C1 segment of cervical spinal cord (tissue), 14 donors: Measurements from ENCODE around the gene WRAP73.

Source experiments
- DNase-seq, 14 donors: peaks; one replicate each; lab custom pipeline; 2025; lab: John Stamatoyannopoulos, UW

The WRAP73 gene

GRCh38 chr1:3681898-3682806, 32.2 kb upstream of the WRAP73 start:
- DNase-seq = no peak

- no peak for DNase-seq
Observed at GRCh38 chr1:3681231-3681897, 31.5 kb upstream of the WRAP73 start.

GRCh38 chr1:3680488-3681230, 30.8 kb upstream of the WRAP73 start:
- DNase-seq = no peak

- no peak for DNase-seq
Observed at GRCh38 chr1:3679799-3680453, 30.0 kb upstream of the WRAP73 start.

GRCh38 chr1:3679098-3679555, 29.2 kb upstream of the WRAP73 start:
- DNase-seq = no peak

- DNase-seq = no peak
Observed at GRCh38 chr1:3678361-3679097, 28.6 kb upstream of the WRAP73 start.

GRCh38 chr1:3677484-3677883, 27.6 kb upstream of the WRAP73 start:
- no peak for DNase-seq

- peak in 1 of 14 donors; percentile 3 for DNase-seq
Observed at GRCh38 chr1:3676581-3677470, 26.9 kb upstream of the WRAP73 start.

GRCh38 chr1:3675436-3675835, 25.5 kb upstream of the WRAP73 start:
- DNase-seq = no peak

- peak in 1 of 14 donors; percentile 13 for DNase-seq
Observed at GRCh38 chr1:3674100-3675094, 24.5 kb upstream of the WRAP73 start.

- no peak for DNase-seq
Observed at GRCh38 chr1:3673381-3674099, 23.6 kb upstream of the WRAP73 start.

- DNase-seq = no peak
Observed at GRCh38 chr1:3672971-3673361, 23.1 kb upstream of the WRAP73 start.

- DNase-seq = no peak
Observed at GRCh38 chr1:3672231-3672970, 22.5 kb upstream of the WRAP73 start.

GRCh38 chr1:3671371-3672180, 21.7 kb upstream of the WRAP73 start:
- no peak for DNase-seq

- DNase-seq = no peak
Observed at GRCh38 chr1:3670823-3671265, 20.9 kb upstream of the WRAP73 start.

- DNase-seq = no peak
Observed at GRCh38 chr1:3669971-3670431, 20.1 kb upstream of the WRAP73 start.
